ENCODE data around the gene UGDH. TPM values are rescaled to one million over a fixed set of nuclear protein-coding genes. Genes with fewer than 3 reads are reported as not detected.

UGDH gene
- total and polyA plus RNA-seq, 9 of the 15 experiments (the other 6 are each of a cell fraction or from before 2014, with no cell fraction given) = 5.5 to 21.7 (median 16.2) TPM

DNA sequence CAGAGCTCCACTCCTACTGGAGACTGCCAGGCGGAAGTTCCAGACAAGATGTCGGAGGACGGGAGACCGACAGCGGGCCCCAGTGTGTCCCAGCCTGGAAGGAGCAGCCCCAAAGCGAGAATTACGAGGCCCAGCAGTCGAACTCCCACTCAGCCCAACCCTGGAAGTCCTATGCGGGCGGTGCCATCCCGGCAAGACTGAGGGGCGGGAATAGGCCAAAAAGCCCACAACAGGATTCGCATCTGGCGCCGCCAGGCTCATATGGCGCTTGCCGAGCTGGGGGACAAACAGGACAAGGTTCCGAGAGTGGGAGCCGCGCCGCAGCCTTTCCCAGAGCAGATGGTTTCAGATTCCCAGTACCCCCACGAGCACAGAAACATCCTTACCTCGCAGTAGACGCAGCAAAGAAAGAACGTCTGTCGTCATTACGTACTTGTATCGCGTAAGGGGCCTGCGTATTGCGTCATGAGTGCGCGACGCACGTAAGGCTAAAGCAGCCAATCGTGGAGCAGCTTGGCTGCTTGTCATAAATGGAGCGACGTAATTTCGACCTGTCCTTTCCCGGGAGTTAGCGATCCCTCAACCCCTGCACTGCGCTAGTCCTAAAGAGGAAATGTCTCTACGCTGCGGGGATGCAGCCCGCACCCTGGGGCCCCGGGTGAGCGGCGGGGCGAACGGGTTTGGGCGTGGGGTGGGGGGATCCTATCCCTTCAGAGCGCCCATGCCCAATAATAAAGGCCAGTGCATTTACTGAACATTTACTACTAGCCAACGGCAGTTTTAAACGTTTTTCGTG lies 68.5 kb downstream of the UGDH start, which contains the start of the genes LIAS and RPL9 (continued):
- TF ChIP-seq, protein P1, sequence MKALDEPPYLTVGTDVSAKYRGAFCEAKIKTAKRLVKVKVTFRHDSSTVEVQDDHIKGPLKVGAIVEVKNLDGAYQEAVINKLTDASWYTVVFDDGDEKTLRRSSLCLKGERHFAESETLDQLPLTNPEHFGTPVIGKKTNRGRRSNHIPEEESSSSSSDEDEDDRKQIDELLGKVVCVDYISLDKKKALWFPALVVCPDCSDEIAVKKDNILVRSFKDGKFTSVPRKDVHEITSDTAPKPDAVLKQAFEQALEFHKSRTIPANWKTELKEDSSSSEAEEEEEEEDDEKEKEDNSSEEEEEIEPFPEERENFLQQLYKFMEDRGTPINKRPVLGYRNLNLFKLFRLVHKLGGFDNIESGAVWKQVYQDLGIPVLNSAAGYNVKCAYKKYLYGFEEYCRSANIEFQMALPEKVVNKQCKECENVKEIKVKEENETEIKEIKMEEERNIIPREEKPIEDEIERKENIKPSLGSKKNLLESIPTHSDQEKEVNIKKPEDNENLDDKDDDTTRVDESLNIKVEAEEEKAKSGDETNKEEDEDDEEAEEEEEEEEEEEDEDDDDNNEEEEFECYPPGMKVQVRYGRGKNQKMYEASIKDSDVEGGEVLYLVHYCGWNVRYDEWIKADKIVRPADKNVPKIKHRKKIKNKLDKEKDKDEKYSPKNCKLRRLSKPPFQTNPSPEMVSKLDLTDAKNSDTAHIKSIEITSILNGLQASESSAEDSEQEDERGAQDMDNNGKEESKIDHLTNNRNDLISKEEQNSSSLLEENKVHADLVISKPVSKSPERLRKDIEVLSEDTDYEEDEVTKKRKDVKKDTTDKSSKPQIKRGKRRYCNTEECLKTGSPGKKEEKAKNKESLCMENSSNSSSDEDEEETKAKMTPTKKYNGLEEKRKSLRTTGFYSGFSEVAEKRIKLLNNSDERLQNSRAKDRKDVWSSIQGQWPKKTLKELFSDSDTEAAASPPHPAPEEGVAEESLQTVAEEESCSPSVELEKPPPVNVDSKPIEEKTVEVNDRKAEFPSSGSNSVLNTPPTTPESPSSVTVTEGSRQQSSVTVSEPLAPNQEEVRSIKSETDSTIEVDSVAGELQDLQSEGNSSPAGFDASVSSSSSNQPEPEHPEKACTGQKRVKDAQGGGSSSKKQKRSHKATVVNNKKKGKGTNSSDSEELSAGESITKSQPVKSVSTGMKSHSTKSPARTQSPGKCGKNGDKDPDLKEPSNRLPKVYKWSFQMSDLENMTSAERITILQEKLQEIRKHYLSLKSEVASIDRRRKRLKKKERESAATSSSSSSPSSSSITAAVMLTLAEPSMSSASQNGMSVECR (CRISPR knock-in tag; IDR thresholded peaks at IDR 0.05) = peak; percentile 53; the same call in 1 of the 2 replicates
- TF ChIP-seq RFX1 (IDR thresholded peaks at IDR 0.05) = no peak
- TF ChIP-seq ZNF224 (CRISPR knock-in tag; IDR thresholded peaks at IDR 0.05) = no peak
- no peak for TF ChIP-seq ZBTB49 (CRISPR knock-in tag; IDR thresholded peaks at IDR 0.05; ENCODE audit: borderline replicate concordance)
- no peak for TF ChIP-seq NR2C2 (CRISPR knock-in tag; IDR thresholded peaks at IDR 0.05)
- TF ChIP-seq NR2C2 (tag; IDR thresholded peaks at IDR 0.05) = peak; percentile 74
- no peak for TF ChIP-seq ZFP1 (CRISPR knock-in tag; IDR thresholded peaks at IDR 0.05)
- TF ChIP-seq U2AF1 (optimal IDR thresholded peaks at IDR 0.05; ENCODE audit: low read depth, low read length) = no peak
- peak; percentile 72; the same call in 1 of the 2 replicates for TF ChIP-seq CBFB (CRISPR knock-in tag; IDR thresholded peaks at IDR 0.05)
- TF ChIP-seq ZNF707 (CRISPR knock-in tag; conservative IDR thresholded peaks at IDR 0.05) = no peak
- no peak for TF ChIP-seq PHF21A (IDR thresholded peaks at IDR 0.05; ENCODE audit: borderline replicate concordance, low read depth)
- TF ChIP-seq, protein P2, sequence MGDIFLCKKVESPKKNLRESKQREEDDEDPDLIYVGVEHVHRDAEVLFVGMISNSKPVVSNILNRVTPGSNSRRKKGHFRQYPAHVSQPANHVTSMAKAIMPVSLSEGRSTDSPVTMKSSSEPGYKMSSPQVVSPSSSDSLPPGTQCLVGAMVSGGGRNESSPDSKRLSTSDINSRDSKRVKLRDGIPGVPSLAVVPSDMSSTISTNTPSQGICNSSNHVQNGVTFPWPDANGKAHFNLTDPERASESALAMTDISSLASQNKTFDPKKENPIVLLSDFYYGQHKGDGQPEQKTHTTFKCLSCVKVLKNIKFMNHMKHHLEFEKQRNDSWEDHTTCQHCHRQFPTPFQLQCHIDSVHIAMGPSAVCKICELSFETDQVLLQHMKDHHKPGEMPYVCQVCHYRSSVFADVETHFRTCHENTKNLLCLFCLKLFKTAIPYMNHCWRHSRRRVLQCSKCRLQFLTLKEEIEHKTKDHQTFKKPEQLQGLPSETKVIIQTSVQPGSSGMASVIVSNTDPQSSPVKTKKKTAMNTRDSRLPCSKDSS (IDR thresholded peaks at IDR 0.05; ENCODE audit: low read depth, partially characterized antibody) = no peak
- TF ChIP-seq, protein P3, sequence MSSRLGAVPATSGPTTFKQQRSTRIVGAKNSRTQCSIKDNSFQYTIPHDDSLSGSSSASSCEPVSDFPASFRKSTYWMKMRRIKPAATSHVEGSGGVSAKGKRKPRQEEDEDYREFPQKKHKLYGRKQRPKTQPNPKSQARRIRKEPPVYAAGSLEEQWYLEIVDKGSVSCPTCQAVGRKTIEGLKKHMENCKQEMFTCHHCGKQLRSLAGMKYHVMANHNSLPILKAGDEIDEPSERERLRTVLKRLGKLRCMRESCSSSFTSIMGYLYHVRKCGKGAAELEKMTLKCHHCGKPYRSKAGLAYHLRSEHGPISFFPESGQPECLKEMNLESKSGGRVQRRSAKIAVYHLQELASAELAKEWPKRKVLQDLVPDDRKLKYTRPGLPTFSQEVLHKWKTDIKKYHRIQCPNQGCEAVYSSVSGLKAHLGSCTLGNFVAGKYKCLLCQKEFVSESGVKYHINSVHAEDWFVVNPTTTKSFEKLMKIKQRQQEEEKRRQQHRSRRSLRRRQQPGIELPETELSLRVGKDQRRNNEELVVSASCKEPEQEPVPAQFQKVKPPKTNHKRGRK (tag; IDR thresholded peaks at IDR 0.05) = no peak
- TF ChIP-seq ZNF232 (CRISPR knock-in tag; IDR thresholded peaks at IDR 0.05) = no peak
- TF ChIP-seq HDAC3 (IDR thresholded peaks at IDR 0.05; ENCODE audit: borderline replicate concordance, partially characterized antibody) = peak; percentile 32
- TF ChIP-seq ZNF561 (CRISPR knock-in tag; conservative IDR thresholded peaks at IDR 0.05) = no peak
